ENCODE data around the gene TCF25.

- TF ChIP-seq POLR2AphosphoS5 (IDR thresholded peaks at IDR 0.05; ENCODE audit: borderline replicate concordance, low read depth, low read length) (0 out of 2 replicates have a peak, but pooled peaks have one; percentile 26), EZH2 (IDR thresholded peaks at IDR 0.05) (no peak)
Observed at GRCh38 chr16:89922884-89923639, 49.7 kb downstream of the TCF25 start, which contains the start of gene TUBB3.

Measured in SK-N-MC (cell line).